Inflammatory macrophage (primary cell): ENCODE results near the gene USH2A.

ENCODE experiments used
- DNase-seq, 2 donors: peaks; one replicate each; pipeline ENCODE4 v3.0.0-alpha.2; 2020 to 2022

Gene USH2A

GRCh38 chr1:215583185-215583749 lies 840.0 kb downstream of the USH2A start:
- no peak for DNase-seq

GRCh38 chr1:215581896-215582295 lies 841.4 kb downstream of the USH2A start:
- DNase-seq: no peak
